ENCODE measurements around the gene OSBPL5.

The OSBPL5 gene

GRCh38 chr11:3104051-3104714, 60.9 kb downstream of the OSBPL5 start:
- H3K79me2 ChIP-seq (ENCODE audit: insufficient read depth, low read length): no peaks in the 10 kb centered on the region
- no peak overlapping the region for H3K9ac ChIP-seq (ENCODE audit: low read depth, low read length, poor library complexity, severe bottlenecking)
- no peak overlapping the region for H2AFZ ChIP-seq (ENCODE audit: low read length)
- no peaks in the 10 kb centered on the region for H3K4me1 ChIP-seq (ENCODE audit: insufficient read depth, low read length, poor library complexity, severe bottlenecking)
- no peaks in the 10 kb centered on the region for H3F3A ChIP-seq (ENCODE audit: low read depth)
- H3K4me3 ChIP-seq (ENCODE audit: low read length, poor library complexity, severe bottlenecking): no peak overlapping the region
- TF ChIP-seq CTCF (conservative IDR thresholded peaks at IDR 0.05; ENCODE audit: low read length) (no peak), EZH2phosphoT487 (IDR thresholded peaks at IDR 0.05; ENCODE audit: borderline replicate concordance) (no peak)
- no peaks in the 10 kb centered on the region for H3K9me3 ChIP-seq (ENCODE audit: insufficient read depth, low read depth, low read length)
- no peak overlapping the region for H3K4me2 ChIP-seq (ENCODE audit: low read depth, low read length, poor library complexity, severe bottlenecking)
- H3K36me3 ChIP-seq (ENCODE audit: insufficient read depth, low read length): peaks cover under 1% of the 10 kb centered on the region; the same call in 1 of the 2 replicates
- no peaks in the 10 kb centered on the region for H3K27me3 ChIP-seq (ENCODE audit: insufficient read depth, low read length, poor library complexity, severe bottlenecking)
- H4K20me1 ChIP-seq (ENCODE audit: insufficient read depth, low read length, poor library complexity, severe bottlenecking): no peaks in the 10 kb centered on the region
- no peaks in the 10 kb centered on the region for H3K9me2 ChIP-seq (replicated peaks; ENCODE audit: low read depth, low read length)

GRCh38 chr11:3103076-3103475, 62.0 kb downstream of the OSBPL5 start:
- H3K4me2 ChIP-seq (ENCODE audit: low read depth, low read length, poor library complexity, severe bottlenecking): no peak overlapping the region
- H3K9me3 ChIP-seq (ENCODE audit: insufficient read depth, low read depth, low read length): no peaks in the 10 kb centered on the region
- H4K20me1 ChIP-seq (ENCODE audit: insufficient read depth, low read length, poor library complexity, severe bottlenecking): no peaks in the 10 kb centered on the region
- H3K79me2 ChIP-seq (ENCODE audit: insufficient read depth, low read length): no peaks in the 10 kb centered on the region
- TF ChIP-seq EZH2phosphoT487 (IDR thresholded peaks at IDR 0.05; ENCODE audit: borderline replicate concordance) (no peak), CTCF (conservative IDR thresholded peaks at IDR 0.05; ENCODE audit: low read length) (no peak)
- peaks cover 5% of the 10 kb centered on the region; the same call in 1 of the 2 replicates for H3K36me3 ChIP-seq (ENCODE audit: insufficient read depth, low read length)
- H3K27me3 ChIP-seq (ENCODE audit: insufficient read depth, low read length, poor library complexity, severe bottlenecking): no peaks in the 10 kb centered on the region
- H3K9me2 ChIP-seq (replicated peaks; ENCODE audit: low read depth, low read length): no peaks in the 10 kb centered on the region
- no peak overlapping the region for H2AFZ ChIP-seq (ENCODE audit: low read length)
- no peaks in the 10 kb centered on the region for H3K4me1 ChIP-seq (ENCODE audit: insufficient read depth, low read length, poor library complexity, severe bottlenecking)
- no peak overlapping the region for H3K9ac ChIP-seq (ENCODE audit: low read depth, low read length, poor library complexity, severe bottlenecking)
- H3K4me3 ChIP-seq (ENCODE audit: low read length, poor library complexity, severe bottlenecking): no peak overlapping the region
- no peaks in the 10 kb centered on the region for H3F3A ChIP-seq (ENCODE audit: low read depth)

- Histone ChIP-seq H3K79me2 (ENCODE audit: insufficient read depth, low read length) (no peaks in the 10 kb centered on the region), H3K9me3 (ENCODE audit: insufficient read depth, low read depth, low read length) (no peaks in the 10 kb centered on the region), H3F3A (ENCODE audit: low read depth) (no peaks in the 10 kb centered on the region), H3K4me2 (ENCODE audit: low read depth, low read length, poor library complexity, severe bottlenecking) (no peak overlapping the region), H3K9me2 (replicated peaks; ENCODE audit: low read depth, low read length) (no peaks in the 10 kb centered on the region), H3K4me1 (ENCODE audit: insufficient read depth, low read length, poor library complexity, severe bottlenecking) (no peaks in the 10 kb centered on the region), H3K27me3 (ENCODE audit: insufficient read depth, low read length, poor library complexity, severe bottlenecking) (no peaks in the 10 kb centered on the region), H3K4me3 (ENCODE audit: low read length, poor library complexity, severe bottlenecking) (no peak overlapping the region), H4K20me1 (ENCODE audit: insufficient read depth, low read length, poor library complexity, severe bottlenecking) (no peaks in the 10 kb centered on the region), H3K9ac (ENCODE audit: low read depth, low read length, poor library complexity, severe bottlenecking) (no peak overlapping the region), H3K36me3 (ENCODE audit: insufficient read depth, low read length) (peaks cover 5% of the 10 kb centered on the region; the same call in 1 of the 2 replicates), H2AFZ (ENCODE audit: low read length) (no peak overlapping the region)
- TF ChIP-seq CTCF (conservative IDR thresholded peaks at IDR 0.05; ENCODE audit: low read length): no peak
- TF ChIP-seq EZH2phosphoT487 (IDR thresholded peaks at IDR 0.05; ENCODE audit: borderline replicate concordance): no peak
Measured at GRCh38 chr11:3102641-3102921, 62.5 kb downstream of the OSBPL5 start.

All from Loucy (cell line).